NB4 (cell line): ENCODE measurements around the gene HELZ.
"Not testable (repeated sequence)": the region's sequence is repeated elsewhere in the genome, so short reads cannot be mapped to it uniquely, and the experiment has no call there.

Source experiments
- DNase-seq: peaks from one replicate; pipeline ENCODE4 v3.0.0; 2010; ENCODE audit warnings: low read depth
- H3K4me3 ChIP-seq: one replicate; pipeline ENCODE4 v1.5.1; 2011; ENCODE audit warnings: mild to moderate bottlenecking, low read depth, low read length, moderate library complexity
- CTCF ChIP-seq: IDR thresholded peaks from one replicate; pipeline ENCODE4 v1.5.1; 2012; ENCODE audit warnings: low read depth, low read length
- MAX ChIP-seq: IDR thresholded peaks from 2 replicates; pipeline ENCODE4 v1.6.1; 2011; ENCODE audit warnings: low read depth, low read length
- MYC ChIP-seq: IDR thresholded peaks from 2 replicates; pipeline ENCODE4 v1.6.1; 2011; ENCODE audit warnings: low read depth, low read length
- POLR2A ChIP-seq: IDR thresholded peaks from 2 replicates; pipeline ENCODE4 v1.6.1; 2011; ENCODE audit warnings: mild to moderate bottlenecking; ENCODE audit not compliant: insufficient read length; ENCODE audit errors: extremely low read depth

Gene HELZ

GRCh38 chr17:67110619-67111018 is 134.4 kb downstream of the HELZ start:
- DNase-seq = no peak

GRCh38 chr17:67109111-67109510 is 135.9 kb downstream of the HELZ start:
- H3K4me3 ChIP-seq = no peak overlapping the region
- DNase-seq = peak; percentile 32
- TF ChIP-seq CTCF (no peak), MAX (no peak), MYC (no peak)

More at GRCh38 chr17:67110619-67111018, 134.4 kb downstream of the HELZ start:
- TF ChIP-seq MYC = no peak
- no peak for TF ChIP-seq MAX
- no peak for TF ChIP-seq POLR2A
- no peak for TF ChIP-seq CTCF
- no peak overlapping the region for H3K4me3 ChIP-seq

GRCh38 chr17:67107811-67108775 is 136.9 kb downstream of the HELZ start:
- no peak for TF ChIP-seq MYC
- no peak for TF ChIP-seq POLR2A
- no peak for TF ChIP-seq CTCF
- TF ChIP-seq MAX = no peak
- DNase-seq = no peak
- H3K4me3 ChIP-seq = no peak overlapping the region

GRCh38 chr17:67107171-67107570 is 137.8 kb downstream of the HELZ start:
- TF ChIP-seq MAX = no peak
- TF ChIP-seq CTCF = no peak
- TF ChIP-seq POLR2A = no peak
- no peak for TF ChIP-seq MYC
- no peak for DNase-seq
- H3K4me3 ChIP-seq = no peak overlapping the region

- peak; percentile 55 for DNase-seq
- TF ChIP-seq POLR2A (no peak), MAX (no peak), MYC (no peak), CTCF (no peak)
- H3K4me3 ChIP-seq = no peak overlapping the region
Measured at GRCh38 chr17:67105213-67105612, 139.8 kb downstream of the HELZ start.

GRCh38 chr17:67104641-67105040 is 140.4 kb downstream of the HELZ start:
- not testable (repeated sequence) for DNase-seq, H3K4me3 ChIP-seq
